Vagina (tissue), 2 donors: ENCODE measurements around the gene RLN3.

Source experiments
- CTCF ChIP-seq, 3 experiments: fragments of 450-650 bp in 2 of 3; fragments of 200-600 bp in 1 of 3; sonication (generic) in 1 of 3; IDR thresholded peaks; one replicate each; pipeline ENCODE4 v1.5.1; 2017 to 2019; ENCODE audit warnings: antibody characterized with exemption in 3 of 3, mild to moderate bottlenecking in 2 of 3, moderate library complexity in 2 of 3
- POLR2A ChIP-seq, 2 donors: fragments of 450-650 bp; IDR thresholded peaks; one replicate each; pipeline ENCODE4 v1.6.1; 2017; ENCODE audit warnings: antibody characterized with exemption in 2 of 2, mild to moderate bottlenecking in 2 of 2, moderate library complexity in 2 of 2
- POLR2AphosphoS5 ChIP-seq, 2 donors: sonication (generic); formaldehyde crosslinking; IDR thresholded peaks; one replicate each; pipeline ENCODE4 v1.9.0; 2017; ENCODE audit warnings: antibody characterized with exemption in 2 of 2, mild to moderate bottlenecking in 2 of 2, low read depth in 1 of 2; ENCODE audit not compliant: insufficient read depth in 1 of 2

- TF ChIP-seq CTCF (IDR thresholded peaks at IDR 0.05) (no peak), POLR2A (IDR thresholded peaks at IDR 0.05) (no peak), POLR2AphosphoS5 (IDR thresholded peaks at IDR 0.05; ENCODE audit: insufficient read depth in 1 of 2, low read depth in 1 of 2) (no peak)
Measured at GRCh38 chr19:13995878-13996765, 31.8 kb upstream of the RLN3 start.
